ENCODE results near the gene TFF3.

TFF3 gene

DNA sequence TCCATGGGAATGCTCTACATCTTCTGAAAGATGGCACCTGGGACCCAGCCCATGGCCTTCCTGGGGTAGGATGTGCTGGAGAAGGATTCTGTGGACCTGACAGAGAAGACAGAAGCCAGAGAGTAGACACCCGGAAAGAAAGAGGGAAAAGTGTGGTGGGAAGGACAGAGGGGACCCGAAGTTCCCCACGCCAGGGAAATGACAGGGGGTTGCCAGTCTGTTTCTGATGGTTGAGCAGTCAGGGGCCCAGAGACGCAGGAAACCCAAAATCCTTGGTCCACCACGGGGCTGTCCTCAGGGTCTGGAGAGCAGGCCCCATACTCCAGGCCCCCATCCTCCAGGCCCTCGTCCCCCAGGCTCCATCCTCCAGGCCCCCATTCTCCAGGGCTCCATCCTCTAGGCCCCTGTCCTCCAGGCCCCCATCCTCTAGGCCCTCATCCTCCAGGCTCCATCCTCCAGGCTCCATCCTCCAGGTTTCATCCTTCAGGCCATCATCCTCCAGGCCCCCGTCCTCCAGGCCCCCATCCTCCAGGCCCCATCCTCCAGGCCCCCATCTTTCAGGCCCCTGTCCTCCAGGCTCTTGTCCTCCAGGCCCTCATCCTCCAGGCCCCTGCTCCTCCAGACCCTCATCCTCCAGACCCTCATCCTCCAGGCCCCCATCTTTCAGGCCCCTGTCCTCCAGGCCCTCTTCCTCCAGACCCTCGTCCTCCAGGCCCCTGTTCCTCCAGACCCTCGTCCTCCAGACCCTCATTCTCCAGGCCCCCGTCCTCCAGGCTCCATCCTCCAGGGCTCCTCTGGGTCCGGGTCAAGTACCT is 36.6 kb upstream of the TFF3 start:
- TF ChIP-seq, protein P1, sequence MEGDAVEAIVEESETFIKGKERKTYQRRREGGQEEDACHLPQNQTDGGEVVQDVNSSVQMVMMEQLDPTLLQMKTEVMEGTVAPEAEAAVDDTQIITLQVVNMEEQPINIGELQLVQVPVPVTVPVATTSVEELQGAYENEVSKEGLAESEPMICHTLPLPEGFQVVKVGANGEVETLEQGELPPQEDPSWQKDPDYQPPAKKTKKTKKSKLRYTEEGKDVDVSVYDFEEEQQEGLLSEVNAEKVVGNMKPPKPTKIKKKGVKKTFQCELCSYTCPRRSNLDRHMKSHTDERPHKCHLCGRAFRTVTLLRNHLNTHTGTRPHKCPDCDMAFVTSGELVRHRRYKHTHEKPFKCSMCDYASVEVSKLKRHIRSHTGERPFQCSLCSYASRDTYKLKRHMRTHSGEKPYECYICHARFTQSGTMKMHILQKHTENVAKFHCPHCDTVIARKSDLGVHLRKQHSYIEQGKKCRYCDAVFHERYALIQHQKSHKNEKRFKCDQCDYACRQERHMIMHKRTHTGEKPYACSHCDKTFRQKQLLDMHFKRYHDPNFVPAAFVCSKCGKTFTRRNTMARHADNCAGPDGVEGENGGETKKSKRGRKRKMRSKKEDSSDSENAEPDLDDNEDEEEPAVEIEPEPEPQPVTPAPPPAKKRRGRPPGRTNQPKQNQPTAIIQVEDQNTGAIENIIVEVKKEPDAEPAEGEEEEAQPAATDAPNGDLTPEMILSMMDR (conservative IDR thresholded peaks at IDR 0.05) = no peak
- no peak overlapping the region for H3K27ac ChIP-seq

DNA sequence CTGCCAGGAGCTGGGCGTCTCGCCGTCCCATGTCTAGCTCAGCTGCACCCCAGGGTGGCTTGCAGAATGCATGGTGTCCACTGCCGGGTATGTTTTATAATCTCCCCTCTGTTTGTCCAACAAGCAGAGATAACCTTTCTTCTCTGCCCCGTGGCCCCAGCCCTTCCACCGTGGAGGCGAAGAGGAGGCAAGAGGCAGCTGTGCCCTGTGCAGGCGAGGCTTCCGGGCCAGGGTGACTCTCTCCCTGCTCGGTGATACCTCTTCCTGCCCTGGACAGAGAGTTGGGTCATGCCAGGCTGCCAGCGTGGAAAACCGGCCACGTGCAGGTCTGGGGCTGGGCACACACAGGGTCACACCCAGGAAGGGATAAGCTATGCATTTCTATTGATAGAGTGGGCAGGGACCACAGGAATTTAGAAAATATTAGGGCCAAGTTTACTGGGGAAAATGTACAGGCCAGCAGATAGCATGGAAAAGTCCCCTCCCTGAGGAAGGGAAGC is 35.8 kb upstream of the TFF3 start, which contains the start of gene TFF2:
TFF2 (minus strand) TSS at position 68 of the 500 bp plus-strand sequence; CDS start at position 31, 37 bp downstream.
- TF ChIP-seq, protein P1 (conservative IDR thresholded peaks at IDR 0.05) = no peak
- H3K27ac ChIP-seq = no peak within 1 kb of the TSS

DNA sequence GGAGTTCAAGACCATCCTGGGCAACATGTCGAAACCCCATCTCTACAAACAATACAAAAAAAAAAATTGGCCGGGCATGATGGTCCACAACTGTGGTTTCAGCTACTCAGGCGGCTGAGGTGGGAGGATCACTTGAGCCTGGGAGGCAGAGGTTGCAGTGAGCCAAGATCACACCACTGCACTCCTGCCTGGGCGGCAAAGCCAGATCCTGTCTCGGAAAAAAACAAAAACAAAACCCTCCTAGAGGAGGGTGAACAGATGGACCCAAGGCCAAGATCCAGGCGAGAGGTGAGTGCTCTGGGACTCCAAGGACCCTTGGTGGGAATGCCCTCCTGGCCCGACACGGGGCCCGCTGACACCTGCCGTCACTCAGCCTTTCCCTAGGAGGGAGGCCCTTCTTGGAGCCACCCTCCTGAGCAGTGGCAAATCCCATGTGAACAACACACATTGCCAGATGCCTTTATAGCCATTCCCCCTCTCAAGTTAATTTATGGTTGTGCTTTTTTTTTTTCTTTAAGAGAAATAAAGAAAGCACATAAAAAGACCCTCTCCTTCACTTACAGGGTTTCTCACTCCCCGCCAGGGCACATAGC is 35.2 kb upstream of the TFF3 start:
- H3K27ac ChIP-seq = no peak overlapping the region
- TF ChIP-seq, protein P1 (conservative IDR thresholded peaks at IDR 0.05) = no peak

DNA sequence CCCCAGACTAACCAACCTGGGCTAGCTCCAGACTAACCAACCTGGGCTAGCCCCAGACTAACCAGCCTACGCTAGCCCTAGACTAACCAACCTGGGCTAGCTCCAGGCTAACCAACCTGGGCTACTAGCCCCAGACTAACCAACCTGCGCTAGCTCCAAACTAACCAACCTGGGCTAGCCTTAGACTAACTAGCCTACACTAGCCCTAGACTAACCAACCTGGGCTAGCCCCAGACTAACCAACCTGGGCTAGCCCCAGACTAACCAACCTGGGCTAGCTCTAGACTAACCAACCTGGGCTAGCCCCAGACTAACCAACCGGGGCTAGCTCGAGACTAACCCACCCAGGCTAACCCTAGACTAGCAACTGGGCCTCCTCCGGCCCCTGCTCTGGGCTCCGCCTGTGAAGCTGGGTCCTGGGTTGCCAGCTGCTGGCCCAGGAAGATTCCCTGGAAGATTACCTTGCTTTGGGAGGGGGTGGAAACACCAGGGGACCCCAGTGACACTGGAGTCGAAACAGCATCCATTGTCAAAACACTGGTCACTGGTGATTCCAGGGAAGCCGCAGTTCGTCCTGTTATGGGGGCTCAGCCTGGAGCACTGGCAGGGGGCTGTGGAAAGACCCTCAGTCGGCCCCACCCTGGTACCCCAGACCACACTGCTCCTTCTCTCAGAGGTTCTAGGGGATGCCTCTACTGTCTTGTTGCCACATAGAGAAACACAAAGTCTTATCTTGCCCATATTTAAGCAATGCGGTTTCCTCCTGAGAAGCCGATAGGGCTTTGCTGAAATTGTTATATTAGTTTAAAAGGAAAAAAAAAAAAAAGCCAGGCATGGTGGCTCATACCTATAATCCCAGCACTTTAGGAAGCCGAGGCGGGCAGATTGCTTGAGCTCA is 34.5 kb upstream of the TFF3 start:
- no peak overlapping the region for H3K27ac ChIP-seq
- TF ChIP-seq, protein P1 (conservative IDR thresholded peaks at IDR 0.05) = no peak

DNA sequence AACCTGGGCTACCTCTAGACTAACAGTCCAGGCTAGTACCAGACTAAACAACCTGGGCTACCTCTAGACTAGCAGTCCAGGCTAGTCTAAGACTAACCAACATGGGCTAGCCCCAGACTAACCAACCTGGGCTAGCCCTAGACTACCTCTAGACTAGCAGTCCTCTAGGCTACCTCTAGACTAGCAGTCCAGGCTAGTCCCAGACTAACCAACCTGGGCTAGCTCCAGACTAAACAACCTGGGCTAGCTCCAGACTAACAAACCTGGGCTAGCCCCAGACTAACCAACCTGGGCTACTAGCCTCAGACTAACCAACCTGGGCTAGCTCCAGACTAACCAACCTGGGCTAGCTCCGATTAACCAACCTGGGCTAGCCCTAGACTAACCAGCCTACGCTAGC is 33.6 kb upstream of the TFF3 start:
- TF ChIP-seq, protein P1 (conservative IDR thresholded peaks at IDR 0.05) = no peak
- no peak overlapping the region for H3K27ac ChIP-seq

DNA sequence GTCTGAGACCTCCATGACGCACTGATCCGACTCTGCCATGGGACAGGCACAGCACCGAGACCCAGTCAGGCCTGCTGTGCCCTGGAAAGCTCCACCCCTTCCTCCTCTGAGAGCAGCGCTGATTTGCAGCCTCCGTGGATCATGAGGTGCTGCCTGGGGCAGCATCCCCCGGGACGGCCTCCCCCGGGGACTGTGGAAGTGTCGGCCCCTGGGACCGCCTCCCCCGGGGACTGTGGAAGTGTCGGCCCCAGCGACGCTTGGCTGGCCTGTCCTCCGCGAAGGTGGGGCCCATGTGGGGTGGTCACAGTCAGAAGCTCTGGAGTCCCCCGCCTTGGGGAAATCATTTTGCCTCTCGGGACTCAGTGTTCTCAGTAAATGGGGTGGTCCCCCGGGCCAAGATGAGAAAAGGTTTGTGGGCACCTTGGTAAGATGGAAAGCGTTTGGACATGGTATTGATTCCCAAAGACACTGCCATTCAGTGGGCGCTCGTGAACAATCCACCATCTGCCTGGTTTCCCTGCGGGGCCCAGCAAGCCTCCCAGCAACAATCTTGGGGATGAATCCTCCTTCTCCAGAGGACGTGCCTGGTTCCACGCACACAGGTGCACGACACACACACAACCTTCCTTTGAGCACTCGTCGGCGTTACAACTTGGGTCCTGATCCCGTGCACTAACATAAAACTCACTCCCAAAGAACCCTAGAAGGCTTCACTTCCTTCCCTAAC is 32.6 kb upstream of the TFF3 start:
- TF ChIP-seq, protein P1 (conservative IDR thresholded peaks at IDR 0.05) = no peak
- H3K27ac ChIP-seq = no peak overlapping the region
